VCaP (cell line): ENCODE results near the gene CDH11.

Experiments
- H3K27ac ChIP-seq: fragments of 450-650 bp; 2 replicates; pipeline ENCODE4 v1.5.1; 2017
- CTCF ChIP-seq: fragments of 450-650 bp; conservative IDR thresholded peaks from 2 replicates; pipeline ENCODE4 v1.5.1; 2017; ENCODE audit warnings: mild to moderate bottlenecking, moderate library complexity

The CDH11 gene

GRCh38 chr16:65116216-65116615 is 5.6 kb downstream of the CDH11 start:
- no peak for TF ChIP-seq CTCF

GRCh38 chr16:65114527-65114926 is 7.3 kb downstream of the CDH11 start:
- TF ChIP-seq CTCF = no peak
- no peak overlapping the region for H3K27ac ChIP-seq

More at GRCh38 chr16:65116216-65116615, 5.6 kb downstream of the CDH11 start:
- H3K27ac ChIP-seq = no peak overlapping the region

GRCh38 chr16:65113441-65113840 is 8.4 kb downstream of the CDH11 start:
- H3K27ac ChIP-seq = no peak overlapping the region
- no peak for TF ChIP-seq CTCF

- no peak for TF ChIP-seq CTCF
- H3K27ac ChIP-seq = no peak overlapping the region
Measured at GRCh38 chr16:65111306-65111705, 10.6 kb downstream of the CDH11 start.

- no peak overlapping the region for H3K27ac ChIP-seq
- TF ChIP-seq CTCF = no peak
Measured at GRCh38 chr16:65106757-65107156, 15.1 kb downstream of the CDH11 start.

- no peak overlapping the region for H3K27ac ChIP-seq
- TF ChIP-seq CTCF = no peak
Measured at GRCh38 chr16:65105171-65105570, 16.7 kb downstream of the CDH11 start.

GRCh38 chr16:65104471-65104870 is 17.4 kb downstream of the CDH11 start:
- TF ChIP-seq CTCF = no peak

GRCh38 chr16:65102326-65102725 is 19.5 kb downstream of the CDH11 start:
- no peak overlapping the region for H3K27ac ChIP-seq
- no peak for TF ChIP-seq CTCF

More at GRCh38 chr16:65104471-65104870, 17.4 kb downstream of the CDH11 start:
- no peak overlapping the region for H3K27ac ChIP-seq
